Transverse colon (tissue), 4 donors: ENCODE measurements around the gene C1QTNF12.

Source experiments
- CTCF ChIP-seq, 5 experiments: fragments of 200-600 bp in 3 of 5; fragments of 450-650 bp in 2 of 5; sonication (generic) in 3 of 5; IDR thresholded peaks; 1 replicate in 2 of 5; 2 replicates in 3 of 5; pipeline ENCODE4 v1.5.1; 2016 to 2017; ENCODE audit warnings: antibody characterized with exemption in 5 of 5, inconsistent platforms in 3 of 5, mild to moderate bottlenecking in 2 of 5, moderate library complexity in 1 of 5
- POLR2A ChIP-seq: fragments of 450-650 bp; IDR thresholded peaks from one replicate; pipeline ENCODE4 v1.6.1; 2016; ENCODE audit warnings: antibody characterized with exemption, mild to moderate bottlenecking, moderate library complexity
- POLR2AphosphoS5 ChIP-seq, 3 donors: sonication (generic); formaldehyde crosslinking; IDR thresholded peaks; one replicate each; pipeline ENCODE4 v1.6.1; 2016; ENCODE audit warnings: antibody characterized with exemption in 3 of 3

- TF ChIP-seq CTCF (IDR thresholded peaks at IDR 0.05) (no peak), POLR2A (no peak), POLR2AphosphoS5 (IDR thresholded peaks at IDR 0.05) (no peak)
These were observed 8.6 kb upstream of the C1QTNF12 start for GRCh38 chr1:1255078-1255477.
